Activated naive CD8-positive, alpha-beta T cell treated with anti-CD3 and anti-CD28 coated beads, Interleukin-2, amount 50 U/mL, for 24 hours (primary cell): ENCODE data around the gene DUSP7.

Experiments used
- ATAC-seq: fragments of 150-1000 bp; cut with Tn5 transposase; one replicate; pipeline ENCODE4 v1.10.0; 2021
- DNase-seq: peaks from one replicate; pipeline ENCODE4 v3.0.0; 2021
- H3K27ac Mint-ChIP-seq: one replicate; pipeline ENCODE4 v1.8.0; 2021; ENCODE audit warnings: mild to moderate bottlenecking, mixed read lengths
- H3K27me3 Mint-ChIP-seq: one replicate; pipeline ENCODE4 v1.8.0; 2021; ENCODE audit warnings: mixed read lengths
- H3K36me3 Mint-ChIP-seq: one replicate; pipeline ENCODE4 v1.8.0; 2021; ENCODE audit warnings: low read depth, mixed read lengths
- H3K4me1 Mint-ChIP-seq: one replicate; pipeline ENCODE4 v1.8.0; 2021; ENCODE audit warnings: mixed read lengths
- H3K4me3 Mint-ChIP-seq: one replicate; pipeline ENCODE4 v1.8.0; 2021; ENCODE audit warnings: mild to moderate bottlenecking, moderate library complexity, mixed read lengths
- H3K9me3 Mint-ChIP-seq: one replicate; pipeline ENCODE4 v1.8.0; 2021; ENCODE audit warnings: mixed read lengths

DUSP7 gene

DNA sequence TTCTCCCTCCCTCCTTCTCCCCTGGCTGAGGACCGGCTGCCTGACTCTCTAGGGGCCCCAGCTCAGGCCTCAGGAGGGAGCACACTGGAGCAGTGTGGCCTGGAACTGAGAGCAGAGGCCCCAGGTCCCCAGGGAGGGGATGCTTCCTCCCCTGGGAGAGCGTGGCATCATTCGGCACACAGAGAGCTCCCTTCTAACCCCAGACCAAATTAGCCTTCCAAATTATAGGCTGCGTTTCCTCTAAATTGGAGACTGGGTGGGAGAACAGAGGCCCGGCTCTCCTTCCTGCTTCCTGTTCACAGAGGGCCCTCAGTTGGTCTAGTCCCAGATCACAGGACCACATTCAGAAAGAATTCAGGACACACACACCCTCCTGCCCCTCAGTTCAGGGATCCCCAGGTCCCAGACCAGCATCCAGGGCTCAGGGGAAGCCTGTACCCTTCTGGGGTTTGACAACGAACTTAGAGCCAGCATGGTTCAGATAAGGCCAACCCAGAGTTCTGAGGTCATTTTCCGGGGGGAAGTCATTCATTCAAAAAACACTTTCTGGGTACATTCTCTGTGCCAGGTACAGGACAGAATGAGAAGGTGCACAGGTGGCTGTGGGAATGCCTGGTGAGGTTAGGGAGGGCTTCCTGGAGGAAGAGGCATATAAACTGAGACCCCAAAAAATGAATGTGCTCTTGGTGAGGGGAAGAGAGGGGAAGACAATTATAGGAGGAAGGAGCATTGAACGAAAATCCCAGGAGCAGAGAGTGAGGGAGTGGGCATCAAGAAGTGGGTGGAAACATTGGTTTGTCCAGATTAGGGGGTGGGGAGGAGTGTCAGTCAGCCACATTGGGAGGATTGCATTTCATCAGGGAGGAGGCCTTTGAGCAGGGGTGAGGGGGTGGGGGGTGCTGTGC lies 32.3 kb downstream of the DUSP7 start:
- Mint-ChIP-seq H3K4me1 (no peaks in the 10 kb centered on the region), H3K27ac (no peak overlapping the region), H3K4me3 (no peak overlapping the region), H3K9me3 (no peaks in the 10 kb centered on the region), H3K27me3 (peaks cover 2% of the 10 kb centered on the region), H3K36me3 (no peaks in the 10 kb centered on the region)
- DNase-seq (no peak), ATAC-seq (no peak)

DNA sequence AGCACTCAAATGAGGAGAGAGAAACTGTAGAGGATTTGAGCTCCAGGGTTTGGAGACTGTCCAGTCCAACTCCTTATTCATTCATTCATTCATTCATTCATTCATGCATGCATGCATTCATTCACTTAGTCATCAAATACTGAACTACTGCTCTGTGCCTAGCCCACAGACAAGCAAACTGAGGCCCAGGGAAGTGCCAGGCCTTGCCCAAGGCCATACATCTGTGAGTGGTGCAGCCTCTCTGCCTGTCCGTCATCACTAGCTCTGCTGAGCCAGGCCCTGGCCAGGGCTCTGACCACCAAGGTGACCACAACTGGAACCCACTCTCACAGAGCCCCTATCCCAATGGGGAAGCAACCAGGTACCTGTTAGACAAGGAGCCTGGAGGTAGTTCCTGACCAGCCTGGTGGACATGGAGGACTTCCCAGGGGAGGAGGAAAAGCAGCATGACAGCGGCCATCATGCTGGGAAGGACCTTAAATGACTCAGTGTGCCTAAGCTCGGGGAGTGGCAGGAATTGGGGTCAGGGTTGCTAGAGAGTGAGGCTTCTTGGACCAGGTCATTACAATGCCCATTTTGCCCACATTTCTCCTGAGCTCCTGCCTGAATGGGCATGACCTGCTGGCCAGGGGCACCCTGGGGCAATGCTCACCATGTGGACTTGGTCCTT lies 33.1 kb downstream of the DUSP7 start:
- H3K27me3 Mint-ChIP-seq: peaks cover 2% of the 10 kb centered on the region
- no peak for DNase-seq
- no peak overlapping the region for H3K27ac Mint-ChIP-seq
- no peaks in the 10 kb centered on the region for H3K36me3 Mint-ChIP-seq
- H3K4me3 Mint-ChIP-seq: no peak overlapping the region
- H3K4me1 Mint-ChIP-seq: no peaks in the 10 kb centered on the region
- H3K9me3 Mint-ChIP-seq: no peaks in the 10 kb centered on the region
- ATAC-seq: no peak

DNA sequence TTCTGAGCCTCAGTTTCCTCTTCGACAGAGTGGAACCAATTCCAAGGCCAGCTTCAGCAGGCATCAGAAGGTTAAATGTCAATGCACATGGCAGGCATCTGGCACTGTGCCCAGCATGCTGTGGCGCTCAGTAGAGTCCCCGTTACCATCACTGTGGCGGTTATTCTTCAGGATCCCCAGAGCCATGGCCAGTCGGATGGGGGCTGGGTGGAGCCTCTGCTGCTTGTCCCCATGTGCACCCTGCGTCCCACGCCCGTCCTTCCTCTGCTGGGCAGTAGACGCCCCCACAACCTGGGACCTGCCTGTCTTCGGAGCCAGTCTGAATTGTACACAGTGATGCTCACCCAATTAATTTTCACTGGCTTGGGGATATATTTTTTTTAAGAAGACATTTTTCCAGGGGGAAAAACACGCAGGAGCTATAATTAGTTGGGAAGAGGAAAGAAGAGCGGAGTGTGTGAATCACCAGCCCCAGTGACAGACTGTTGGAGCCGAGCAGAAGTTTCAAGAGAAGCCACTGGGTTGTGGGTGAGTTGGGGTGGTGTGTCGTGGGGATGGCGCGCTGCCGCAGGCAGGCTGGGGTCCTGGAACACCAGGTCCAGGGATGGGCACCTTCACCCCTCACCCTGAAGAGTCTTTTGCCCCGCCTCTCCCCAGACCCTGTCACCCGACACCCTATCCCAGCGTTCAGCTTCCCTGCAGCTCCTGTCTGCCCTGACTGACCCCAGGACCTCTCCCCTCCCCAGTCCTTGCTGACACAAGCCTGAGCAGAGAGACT lies 33.9 kb downstream of the DUSP7 start:
- no peaks in the 10 kb centered on the region for H3K36me3 Mint-ChIP-seq
- no peaks in the 10 kb centered on the region for H3K4me1 Mint-ChIP-seq
- H3K27me3 Mint-ChIP-seq: peaks cover 2% of the 10 kb centered on the region
- ATAC-seq (no peak), DNase-seq (no peak)
- H3K27ac Mint-ChIP-seq: no peak overlapping the region
- H3K4me3 Mint-ChIP-seq: no peak overlapping the region
- H3K9me3 Mint-ChIP-seq: no peaks in the 10 kb centered on the region

DNA sequence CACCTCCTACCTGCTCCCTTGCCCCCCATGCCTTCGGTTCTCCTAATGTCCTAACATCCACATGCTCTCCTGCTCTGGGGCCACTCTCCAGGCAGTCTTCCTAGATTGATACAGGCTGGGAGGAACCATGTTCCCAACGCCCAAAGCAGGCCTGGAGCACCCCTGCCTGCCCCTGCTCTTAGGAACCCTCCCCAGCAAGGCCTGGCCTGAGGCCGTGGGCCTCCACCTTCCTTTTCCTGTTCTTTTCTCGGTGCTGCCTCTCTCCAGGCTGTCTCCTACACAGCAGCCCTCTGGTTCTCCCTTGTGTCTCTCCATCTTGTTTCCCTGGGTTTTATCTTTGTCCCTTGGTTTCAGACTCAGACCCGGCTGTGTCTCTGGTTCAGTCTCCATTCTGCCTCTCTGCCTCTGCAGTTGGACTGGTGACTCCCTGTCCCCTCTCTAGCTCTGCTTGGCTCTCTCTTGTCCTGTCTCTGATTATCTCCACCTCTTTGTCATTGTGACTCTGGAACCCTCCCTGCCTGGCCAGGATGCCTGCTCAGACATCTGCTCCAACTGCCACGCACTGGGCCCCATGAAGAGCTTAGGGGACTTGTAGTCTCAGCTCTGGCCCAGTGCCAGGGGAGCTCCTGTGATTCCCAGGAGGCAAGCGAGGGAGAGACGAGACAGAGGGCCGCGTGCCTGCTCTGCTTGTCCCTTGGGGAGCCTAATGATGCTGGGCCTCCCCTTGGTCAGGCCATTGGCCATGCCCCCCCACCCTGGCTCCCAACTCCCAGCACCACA lies 34.7 kb downstream of the DUSP7 start:
- no peak for DNase-seq
- no peak overlapping the region for H3K27ac Mint-ChIP-seq
- ATAC-seq: no peak
- no peaks in the 10 kb centered on the region for H3K4me1 Mint-ChIP-seq
- H3K4me3 Mint-ChIP-seq: no peak overlapping the region
- no peaks in the 10 kb centered on the region for H3K9me3 Mint-ChIP-seq
- H3K36me3 Mint-ChIP-seq: no peaks in the 10 kb centered on the region
- H3K27me3 Mint-ChIP-seq: peaks cover 2% of the 10 kb centered on the region

DNA sequence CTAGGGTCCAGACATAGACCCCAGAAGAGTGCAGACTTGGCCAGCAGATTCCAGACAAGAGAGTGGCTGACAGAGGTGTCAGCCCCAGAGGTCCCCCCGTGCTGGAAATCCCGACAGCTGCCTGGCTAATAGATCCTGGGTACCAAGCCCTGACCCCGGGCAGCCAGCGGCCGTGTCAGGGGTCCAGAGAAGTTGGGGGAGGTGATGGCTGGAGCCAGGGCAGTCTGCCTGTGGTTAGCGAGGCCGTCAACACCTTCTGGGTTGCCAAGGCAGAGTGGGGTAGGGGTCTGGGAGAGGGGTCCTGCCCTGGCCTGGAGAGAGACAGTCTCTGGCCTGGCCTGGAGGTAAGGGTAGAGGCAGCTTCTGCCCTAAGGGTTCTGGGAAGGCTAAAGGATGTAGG lies 35.6 kb downstream of the DUSP7 start:
- DNase-seq (no peak), ATAC-seq (no peak)
- Mint-ChIP-seq H3K36me3 (no peaks in the 10 kb centered on the region), H3K27me3 (peaks cover 2% of the 10 kb centered on the region), H3K4me1 (no peaks in the 10 kb centered on the region), H3K27ac (no peak overlapping the region), H3K4me3 (no peak overlapping the region), H3K9me3 (no peaks in the 10 kb centered on the region)

DNA sequence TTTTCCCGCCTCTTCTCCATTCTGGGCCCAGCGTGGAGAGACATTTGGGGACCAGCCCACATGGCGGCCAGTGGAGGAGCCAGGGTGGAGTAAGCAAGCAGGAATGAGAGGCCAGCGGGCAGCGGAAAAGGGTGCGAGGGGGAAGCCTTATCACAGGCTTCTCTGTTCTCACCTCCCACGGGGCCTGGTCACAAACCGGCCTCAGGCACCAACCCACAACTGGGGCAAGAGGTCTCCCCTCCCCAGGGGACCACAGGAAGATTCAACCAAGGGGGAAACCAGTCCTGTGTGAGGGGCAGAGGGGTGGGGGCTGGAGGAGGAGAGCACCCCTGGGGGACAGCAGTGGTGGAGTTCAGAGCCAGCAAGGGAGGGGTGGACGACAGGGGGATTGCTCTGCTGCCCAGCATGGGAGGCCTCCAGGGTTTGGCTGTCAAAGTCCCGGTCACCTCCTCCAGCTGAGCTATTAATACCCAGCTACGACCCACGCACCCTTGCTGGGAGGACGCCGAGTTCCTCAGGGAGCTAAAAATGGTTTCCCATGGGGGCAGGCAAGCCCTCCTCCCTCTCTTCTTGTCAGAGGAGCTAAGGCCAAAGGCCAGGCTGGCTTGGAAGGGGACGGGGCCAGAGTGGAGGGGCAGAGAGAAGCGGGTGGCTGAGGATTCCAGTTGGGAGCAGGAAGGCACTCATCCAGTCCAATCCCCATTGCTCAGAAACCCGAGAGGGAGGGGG lies 36.9 kb downstream of the DUSP7 start:
- peaks cover 2% of the 10 kb centered on the region for H3K27me3 Mint-ChIP-seq
- H3K4me1 Mint-ChIP-seq: no peaks in the 10 kb centered on the region
- H3K36me3 Mint-ChIP-seq: no peaks in the 10 kb centered on the region
- H3K27ac Mint-ChIP-seq: no peak overlapping the region
- ATAC-seq (no peak), DNase-seq (no peak)
- no peaks in the 10 kb centered on the region for H3K9me3 Mint-ChIP-seq
- no peak overlapping the region for H3K4me3 Mint-ChIP-seq

DNA sequence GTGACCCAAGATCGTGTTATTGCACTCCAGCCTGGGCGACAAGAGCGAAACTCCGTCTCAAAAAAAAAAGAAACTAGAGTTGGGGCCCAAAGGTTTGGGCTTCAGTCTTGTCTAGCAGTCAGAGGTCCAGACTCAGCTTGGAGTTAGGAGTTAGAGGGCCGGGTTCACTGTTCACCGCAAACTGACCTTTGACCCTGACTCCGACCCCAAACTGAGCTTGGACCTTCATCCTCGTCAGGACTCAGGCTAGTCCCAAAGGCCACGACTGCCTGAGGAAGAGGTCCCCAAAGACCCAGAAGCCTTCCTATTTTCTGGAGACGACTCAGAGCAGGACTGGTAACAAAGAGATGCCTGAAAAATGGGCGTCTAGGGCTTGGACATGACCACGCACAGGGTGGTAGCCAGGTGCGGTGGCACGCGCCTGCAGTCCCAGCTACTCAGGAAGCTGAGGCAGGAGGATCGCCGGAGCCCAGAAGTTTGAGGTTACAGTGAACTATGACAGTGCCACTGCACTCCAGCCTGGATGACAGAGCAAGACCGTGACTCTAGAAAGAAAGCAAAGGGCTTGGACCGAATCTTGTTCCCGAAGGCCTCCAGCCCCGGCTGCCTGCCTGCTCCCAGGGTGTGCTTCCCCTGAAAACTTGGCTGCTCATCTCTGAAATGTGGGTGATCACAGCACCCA lies 37.9 kb downstream of the DUSP7 start:
- no peaks in the 10 kb centered on the region for H3K36me3 Mint-ChIP-seq
- no peaks in the 10 kb centered on the region for H3K27me3 Mint-ChIP-seq
- no peak for ATAC-seq
- no peaks in the 10 kb centered on the region for H3K9me3 Mint-ChIP-seq
- no peak overlapping the region for H3K27ac Mint-ChIP-seq
- H3K4me3 Mint-ChIP-seq: no peak overlapping the region
- no peaks in the 10 kb centered on the region for H3K4me1 Mint-ChIP-seq
- DNase-seq: no peak

DNA sequence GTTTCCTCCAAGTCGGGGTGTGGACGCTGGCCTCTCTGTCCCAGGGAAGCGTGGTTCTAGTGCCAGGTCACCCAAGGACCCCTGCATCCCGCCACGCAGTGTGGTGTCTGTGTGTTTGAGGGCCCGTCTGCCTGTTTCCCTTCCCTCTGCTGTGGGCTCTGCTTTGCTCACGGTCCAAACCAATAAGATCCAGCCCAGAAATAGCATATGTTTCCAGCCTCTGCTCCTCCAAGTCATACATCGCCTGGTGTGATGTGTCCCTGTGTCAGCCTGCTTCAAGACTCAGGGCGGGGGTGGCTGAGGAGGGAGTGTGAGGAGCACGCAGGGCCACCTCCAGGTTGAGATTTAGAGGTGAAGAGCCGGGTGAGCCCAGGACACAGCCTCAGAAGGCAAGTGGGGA lies 38.8 kb downstream of the DUSP7 start:
- ATAC-seq: no peak
- H3K27ac Mint-ChIP-seq: no peak overlapping the region
- no peak for DNase-seq
- H3K9me3 Mint-ChIP-seq: no peaks in the 10 kb centered on the region
- H3K27me3 Mint-ChIP-seq: no peaks in the 10 kb centered on the region
- no peak overlapping the region for H3K4me3 Mint-ChIP-seq
- H3K4me1 Mint-ChIP-seq: no peaks in the 10 kb centered on the region
- no peaks in the 10 kb centered on the region for H3K36me3 Mint-ChIP-seq

DNA sequence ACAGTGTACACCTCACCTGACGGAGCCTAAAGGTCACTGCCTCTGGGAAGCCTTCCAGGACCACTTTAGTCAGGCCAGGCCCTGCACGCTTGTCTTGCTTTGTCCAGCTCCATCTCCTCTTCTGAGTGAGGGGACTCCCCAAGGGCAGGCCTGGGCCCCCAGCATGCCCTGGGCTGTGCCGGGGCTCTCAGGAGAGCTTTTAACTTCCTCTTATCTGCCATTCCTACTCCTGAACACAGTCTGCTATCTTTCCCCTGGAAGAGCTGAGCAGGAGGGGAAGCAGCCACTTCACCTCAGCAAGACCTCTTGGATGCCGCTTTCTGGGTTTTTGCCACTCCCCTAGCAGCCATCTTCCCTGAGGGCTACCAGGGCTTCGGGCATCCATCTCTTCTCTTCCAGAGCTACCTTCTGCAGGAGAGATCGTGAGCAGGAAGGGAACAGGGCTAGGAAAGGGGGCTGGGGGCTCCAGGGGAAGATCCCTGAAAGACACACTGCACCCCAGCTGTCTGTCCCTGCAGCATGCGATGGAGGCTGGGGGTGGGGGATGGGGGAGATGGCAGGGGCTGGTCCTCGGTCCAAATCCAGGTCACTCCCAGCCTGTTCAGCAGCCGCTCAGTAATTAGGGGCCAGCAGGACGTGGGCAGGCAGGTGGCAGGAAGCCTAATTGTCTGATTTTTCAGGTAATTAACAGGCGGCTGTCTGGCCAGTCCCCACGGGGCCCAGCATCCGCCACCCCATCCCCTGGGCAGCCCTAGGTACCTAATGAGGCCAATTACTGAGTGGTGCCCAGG lies 40.7 kb downstream of the DUSP7 start:
- H3K36me3 Mint-ChIP-seq: no peaks in the 10 kb centered on the region
- H3K27me3 Mint-ChIP-seq: no peaks in the 10 kb centered on the region
- H3K27ac Mint-ChIP-seq: no peak overlapping the region
- ATAC-seq: no peak
- DNase-seq: no peak
- H3K4me3 Mint-ChIP-seq: no peak overlapping the region
- no peaks in the 10 kb centered on the region for H3K4me1 Mint-ChIP-seq
- no peaks in the 10 kb centered on the region for H3K9me3 Mint-ChIP-seq

DNA sequence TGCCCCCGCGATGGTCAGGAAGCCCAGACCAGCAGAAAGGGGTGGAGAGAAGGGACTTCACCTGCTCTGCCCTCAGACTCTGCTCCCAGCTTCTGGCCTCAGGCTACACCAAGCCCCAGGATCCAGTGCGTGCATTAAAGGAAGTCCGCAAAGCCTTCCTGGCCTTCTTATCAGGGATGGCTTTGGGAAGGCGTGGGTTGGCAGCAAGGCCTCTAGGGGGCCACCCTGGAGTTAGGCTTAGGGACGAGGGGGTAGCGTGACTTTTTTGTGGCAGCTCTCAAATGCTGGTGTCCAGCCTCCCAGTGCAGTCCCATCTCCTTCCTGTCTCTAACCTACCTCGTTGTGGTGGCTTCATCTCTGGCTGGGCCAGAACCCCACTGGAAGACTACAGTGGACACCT lies 41.8 kb downstream of the DUSP7 start:
- DNase-seq (no peak), ATAC-seq (no peak)
- Mint-ChIP-seq H3K9me3 (no peaks in the 10 kb centered on the region), H3K36me3 (no peaks in the 10 kb centered on the region), H3K27me3 (no peaks in the 10 kb centered on the region), H3K4me1 (no peaks in the 10 kb centered on the region), H3K27ac (no peak overlapping the region), H3K4me3 (no peak overlapping the region)

DNA sequence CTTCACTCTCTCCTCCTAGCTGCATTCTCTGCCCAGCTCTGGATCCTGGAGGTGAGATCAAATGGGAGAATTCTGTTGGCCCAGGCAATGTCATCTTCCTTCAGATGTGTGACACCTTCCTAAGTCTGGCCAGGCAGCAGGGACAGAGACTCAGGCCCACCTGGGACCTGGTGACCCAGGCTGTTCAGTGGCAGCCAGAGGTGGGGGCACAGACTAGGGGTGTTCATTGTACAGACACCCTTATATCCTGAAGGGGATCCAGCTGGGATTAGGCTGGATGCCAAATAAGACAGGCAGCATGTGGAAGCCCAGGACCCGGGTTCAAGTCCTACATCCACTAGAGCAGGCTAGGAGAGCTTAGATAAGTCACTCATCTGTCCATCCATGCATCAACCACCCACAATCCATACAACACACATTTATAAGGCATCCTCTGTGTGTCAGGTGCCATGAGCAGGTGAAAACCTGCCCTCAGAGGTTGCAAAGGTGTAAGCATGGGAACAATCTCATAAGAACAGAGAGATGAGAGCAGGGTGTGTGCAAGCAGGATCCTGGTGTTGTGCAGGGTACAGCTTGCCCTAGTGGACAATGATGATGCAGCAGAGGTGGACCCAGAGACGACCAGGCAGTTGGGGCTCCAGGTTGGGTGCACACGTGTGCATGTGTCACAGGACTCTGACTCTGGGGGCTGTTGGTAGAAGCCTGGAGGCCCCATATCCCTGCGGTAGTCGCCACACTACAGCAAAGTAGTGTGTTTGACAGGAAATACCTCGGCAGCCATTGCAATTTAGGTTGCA lies 42.4 kb downstream of the DUSP7 start:
- H3K4me1 Mint-ChIP-seq: no peaks in the 10 kb centered on the region
- no peaks in the 10 kb centered on the region for H3K9me3 Mint-ChIP-seq
- no peak for DNase-seq
- no peak overlapping the region for H3K27ac Mint-ChIP-seq
- no peaks in the 10 kb centered on the region for H3K27me3 Mint-ChIP-seq
- ATAC-seq: peak; percentile 33
- no peaks in the 10 kb centered on the region for H3K36me3 Mint-ChIP-seq
- no peak overlapping the region for H3K4me3 Mint-ChIP-seq

DNA sequence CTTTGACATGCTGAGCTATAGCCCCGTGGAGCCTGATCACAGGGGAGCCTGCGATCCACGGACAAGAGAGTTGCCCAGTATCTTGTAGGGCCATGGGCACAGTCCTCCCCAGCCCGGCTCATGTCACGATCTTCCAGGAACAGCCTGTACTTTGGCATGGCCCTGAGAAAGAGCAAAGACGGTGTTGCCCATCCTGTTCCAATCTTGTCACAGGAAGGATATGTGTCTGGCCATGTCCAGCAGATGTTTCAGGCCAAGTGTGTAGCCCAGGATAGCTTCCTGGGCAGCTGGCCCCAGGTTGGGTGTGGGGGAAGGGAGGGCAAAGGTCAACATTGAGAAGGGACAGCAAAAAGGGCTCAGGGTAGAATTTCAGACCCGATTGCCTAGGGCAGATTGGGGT lies 43.7 kb downstream of the DUSP7 start:
- Mint-ChIP-seq H3K4me3 (no peak overlapping the region), H3K36me3 (no peaks in the 10 kb centered on the region), H3K4me1 (no peaks in the 10 kb centered on the region), H3K27ac (no peak overlapping the region), H3K27me3 (no peaks in the 10 kb centered on the region), H3K9me3 (no peaks in the 10 kb centered on the region)
- ATAC-seq (no peak), DNase-seq (no peak)
